Activated CD4-positive, alpha-beta memory T cell treated with anti-CD3 and anti-CD28 coated beads, Interleukin-2, amount 10 ng/mL, durations not matched to agents 7 days and 5 days (primary cell): ENCODE measurements around the gene DEAF1. TPM values are rescaled to one million over a fixed set of nuclear protein-coding genes. Genes with fewer than 3 reads are reported as not detected.
A peak's percentile ranks its signal among the peaks of the same experiment; 100 is the strongest.
"Not testable (repeated sequence)": the region's sequence is repeated elsewhere in the genome, so short reads cannot be mapped to it uniquely, and the experiment has no call there.

Source experiments
- CTCF ChIA-PET: fragments of 350-600 bp; sonication (Branson Sonifier 250); formaldehyde crosslinking; loops from one replicate; lab custom pipeline; 2021; ENCODE audit warnings: antibody characterized with exemption, inconsistent platforms; lab: Charles Lee
- POLR2A ChIA-PET: fragments of 350-600 bp; sonication (Branson Sonifier 250); formaldehyde crosslinking; loops from one replicate; lab custom pipeline; 2021; ENCODE audit warnings: antibody characterized with exemption; lab: Charles Lee
- DNase-seq: peaks from one replicate; pipeline ENCODE4 v3.0.0-alpha.2; 2020
- H3K27ac Mint-ChIP-seq: one replicate; pipeline ENCODE4 v1.8.0; 2021; ENCODE audit warnings: mild to moderate bottlenecking, mixed read lengths
- H3K27me3 Mint-ChIP-seq: one replicate; pipeline ENCODE4 v1.8.0; 2021; ENCODE audit warnings: mixed read lengths
- H3K36me3 Mint-ChIP-seq: one replicate; pipeline ENCODE4 v1.8.0; 2021; ENCODE audit warnings: low read depth, mixed read lengths
- H3K4me1 Mint-ChIP-seq: one replicate; pipeline ENCODE4 v1.8.0; 2021; ENCODE audit warnings: mixed read lengths
- H3K4me3 Mint-ChIP-seq: one replicate; pipeline ENCODE4 v1.8.0; 2021; ENCODE audit warnings: mild to moderate bottlenecking, mixed read lengths
- H3K9me3 Mint-ChIP-seq: one replicate; pipeline ENCODE4 v1.8.0; 2021; ENCODE audit warnings: mixed read lengths
- total RNA-seq, 2 experiments: library from RNA; stranded (reverse); gene quantifications; one replicate each; pipeline ENCODE4 v1.2.3, GENCODE V29; 2021

The DEAF1 gene
- total RNA-seq, 2 experiments from 2014 or later: 33.0 to 34.2 TPM

GRCh38 chr11:695288-695537, 191 bp upstream of the DEAF1 start:
- no peaks in the 10 kb centered on the region for H3K27me3 Mint-ChIP-seq
- H3K9me3 Mint-ChIP-seq: no peaks in the 10 kb centered on the region
- POLR2A ChIA-PET: interaction anchor here (0.6 to 3.5 kb wide), 20 partner anchors 14 to 278 kb away, joined by 3 to 28 read pairs (median 4); partner anchors contain the start of genes HRAS, IRF7, PHRF1 and RNH1
- H3K36me3 Mint-ChIP-seq: peaks cover 23% of the 10 kb centered on the region
- H3K4me1 Mint-ChIP-seq: peaks cover 53% of the 10 kb centered on the region
- no peak for DNase-seq
- CTCF ChIA-PET: interaction anchor here (0.7 to 4.5 kb wide), 9 partner anchors 28 to 458 kb away, joined by 3 to 34 read pairs (median 3); partner anchors contain the start of genes PHRF1, PNPLA2 and PSMD13
- H3K27ac Mint-ChIP-seq: peak overlapping the region; percentile 91
- H3K4me3 Mint-ChIP-seq: peak overlapping the region; percentile 89

GRCh38 chr11:693887-694562, 997 bp downstream of the DEAF1 start:
- POLR2A ChIA-PET: interaction anchor here (0.9 to 3.5 kb wide), 6 partner anchors 31 to 487 kb away, joined by 4 to 28 read pairs (median 7); partner anchors contain the start of genes BET1L, IRF7, PHRF1 and RIC8A
- peaks cover 53% of the 10 kb centered on the region for H3K4me1 Mint-ChIP-seq
- H3K36me3 Mint-ChIP-seq: peaks cover 19% of the 10 kb centered on the region
- H3K9me3 Mint-ChIP-seq: no peaks in the 10 kb centered on the region
- peak overlapping the region; percentile 74 for H3K4me3 Mint-ChIP-seq
- CTCF ChIA-PET: interaction anchor here (4.5 kb wide), 1 partner anchor 29 kb away, joined by 34 read pairs; no protein-coding TSS in a partner anchor
- no peak for DNase-seq
- H3K27me3 Mint-ChIP-seq: no peaks in the 10 kb centered on the region
- H3K27ac Mint-ChIP-seq: peak overlapping the region; percentile 76

GRCh38 chr11:693415-693831, 1.6 kb downstream of the DEAF1 start:
- ChIA-PET POLR2A (interaction anchor here (0.9 to 1.1 kb wide), 2 partner anchors 118 to 486 kb away, joined by 4 read pairs; partner anchors contain the start of genes BET1L and RIC8A), CTCF (no interaction called here)
- H3K4me3 Mint-ChIP-seq: peak overlapping the region; percentile 74
- H3K27me3 Mint-ChIP-seq: no peaks in the 10 kb centered on the region
- DNase-seq: no peak
- no peaks in the 10 kb centered on the region for H3K9me3 Mint-ChIP-seq
- H3K4me1 Mint-ChIP-seq: peaks cover 53% of the 10 kb centered on the region
- peaks cover 19% of the 10 kb centered on the region for H3K36me3 Mint-ChIP-seq
- H3K27ac Mint-ChIP-seq: peak overlapping the region; percentile 76

- ChIA-PET CTCF (no interaction called here), POLR2A (interaction anchor here (0.9 to 1.1 kb wide), 2 partner anchors 117 to 486 kb away, joined by 4 read pairs; partner anchors contain the start of genes BET1L and RIC8A)
- H3K27ac Mint-ChIP-seq: peak overlapping the region; percentile 76
- no peaks in the 10 kb centered on the region for H3K27me3 Mint-ChIP-seq
- no peaks in the 10 kb centered on the region for H3K9me3 Mint-ChIP-seq
- DNase-seq: peak; percentile 37
- H3K36me3 Mint-ChIP-seq: peaks cover 20% of the 10 kb centered on the region
- peak overlapping the region; percentile 74 for H3K4me3 Mint-ChIP-seq
- H3K4me1 Mint-ChIP-seq: peaks cover 49% of the 10 kb centered on the region
These were observed 2.1 kb downstream of the DEAF1 start for GRCh38 chr11:692824-693414.

GRCh38 chr11:691710-692590, 3.1 kb downstream of the DEAF1 start:
- Mint-ChIP-seq H3K4me3 (no peak overlapping the region), H3K27me3 (no peaks in the 10 kb centered on the region), H3K4me1 (peaks cover 41% of the 10 kb centered on the region), H3K27ac (peak overlapping the region; percentile 11), H3K36me3 (peaks cover 22% of the 10 kb centered on the region), H3K9me3 (no peaks in the 10 kb centered on the region)
- no peak for DNase-seq
- ChIA-PET POLR2A (interaction anchor here (1.4 kb wide), 1 partner anchor 56 kb away, joined by 3 read pairs; no protein-coding TSS in a partner anchor), CTCF (no interaction called here)

- peak overlapping the region; percentile 61 for H3K27ac Mint-ChIP-seq
- H3K27me3 Mint-ChIP-seq: no peaks in the 10 kb centered on the region
- no peak for DNase-seq
- H3K4me3 Mint-ChIP-seq: no peak overlapping the region
- no peaks in the 10 kb centered on the region for H3K9me3 Mint-ChIP-seq
- POLR2A ChIA-PET: interaction anchor here (0.9 to 1.4 kb wide), 2 partner anchors 57 to 75 kb away, joined by 3 read pairs; partner anchors contain the start of gene IRF7
- CTCF ChIA-PET: no interaction called here
- H3K36me3 Mint-ChIP-seq: peaks cover 24% of the 10 kb centered on the region
- peaks cover 36% of the 10 kb centered on the region for H3K4me1 Mint-ChIP-seq
These were observed 4.0 kb downstream of the DEAF1 start for GRCh38 chr11:690738-691633.

GRCh38 chr11:690244-690643, 4.8 kb downstream of the DEAF1 start:
- CTCF ChIA-PET, H3K4me3 Mint-ChIP-seq, DNase-seq, H3K27ac Mint-ChIP-seq, H3K9me3 Mint-ChIP-seq, H3K27me3 Mint-ChIP-seq: not testable (repeated sequence)
- Mint-ChIP-seq H3K36me3 (peaks cover 24% of the 10 kb centered on the region), H3K4me1 (peaks cover 36% of the 10 kb centered on the region)
- POLR2A ChIA-PET: interaction anchor here (0.9 kb wide), 1 partner anchor 74 kb away, joined by 3 read pairs; the partner anchor contains the start of gene IRF7

GRCh38 chr11:689625-690024, 5.4 kb downstream of the DEAF1 start:
- DNase-seq: no peak
- ChIA-PET POLR2A (no interaction called here), CTCF (interaction anchor here (0.7 kb wide), 2 partner anchors 25 to 94 kb away, joined by 3 read pairs; no protein-coding TSS in a partner anchor)
- Mint-ChIP-seq H3K4me1 (peaks cover 36% of the 10 kb centered on the region), H3K27me3 (no peaks in the 10 kb centered on the region), H3K9me3 (no peaks in the 10 kb centered on the region), H3K36me3 (peaks cover 26% of the 10 kb centered on the region), H3K27ac (no peak overlapping the region), H3K4me3 (no peak overlapping the region)

GRCh38 chr11:688681-689080, 6.3 kb downstream of the DEAF1 start:
- ChIA-PET POLR2A (interaction anchor here (1.3 kb wide), 1 partner anchor 8 kb away, joined by 3 read pairs; no protein-coding TSS in a partner anchor), CTCF (interaction anchor here (0.7 kb wide), 1 partner anchor 149 kb away, joined by 4 read pairs; no protein-coding TSS in a partner anchor)
- peaks cover 35% of the 10 kb centered on the region for H3K36me3 Mint-ChIP-seq
- DNase-seq: no peak
- no peaks in the 10 kb centered on the region for H3K27me3 Mint-ChIP-seq
- H3K4me1 Mint-ChIP-seq: peaks cover 33% of the 10 kb centered on the region
- H3K4me3 Mint-ChIP-seq: no peak overlapping the region
- no peaks in the 10 kb centered on the region for H3K9me3 Mint-ChIP-seq
- H3K27ac Mint-ChIP-seq: no peak overlapping the region

- no peaks in the 10 kb centered on the region for H3K9me3 Mint-ChIP-seq
- POLR2A ChIA-PET: interaction anchor here (1.3 kb wide), 1 partner anchor 9 kb away, joined by 3 read pairs; no protein-coding TSS in a partner anchor
- H3K4me3 Mint-ChIP-seq: no peak overlapping the region
- no peak for DNase-seq
- CTCF ChIA-PET: no interaction called here
- no peaks in the 10 kb centered on the region for H3K27me3 Mint-ChIP-seq
- H3K4me1 Mint-ChIP-seq: peaks cover 23% of the 10 kb centered on the region
- H3K27ac Mint-ChIP-seq: no peak overlapping the region
- peaks cover 43% of the 10 kb centered on the region for H3K36me3 Mint-ChIP-seq
These were observed 7.3 kb downstream of the DEAF1 start for GRCh38 chr11:687751-688150.

GRCh38 chr11:686451-687243, 8.4 kb downstream of the DEAF1 start:
- H3K9me3 Mint-ChIP-seq: no peaks in the 10 kb centered on the region
- H3K36me3 Mint-ChIP-seq: peaks cover 52% of the 10 kb centered on the region
- CTCF ChIA-PET: no interaction called here
- no peaks in the 10 kb centered on the region for H3K27me3 Mint-ChIP-seq
- POLR2A ChIA-PET: no interaction called here
- peaks cover 14% of the 10 kb centered on the region for H3K4me1 Mint-ChIP-seq
- H3K27ac Mint-ChIP-seq: no peak overlapping the region
- H3K4me3 Mint-ChIP-seq: no peak overlapping the region
- DNase-seq: no peak
